NCI-H187 treated with DMSO at 0.1 percent for 48 hours (cell line): ENCODE results near the gene SAMD4A.
"Not testable (repeated sequence)": the region's sequence is repeated elsewhere in the genome, so short reads cannot be mapped to it uniquely, and the experiment has no call there.

Source experiments
- DNase-seq: peaks from one replicate; lab custom pipeline; 2025; lab: John Stamatoyannopoulos, UW

The SAMD4A gene

DNA sequence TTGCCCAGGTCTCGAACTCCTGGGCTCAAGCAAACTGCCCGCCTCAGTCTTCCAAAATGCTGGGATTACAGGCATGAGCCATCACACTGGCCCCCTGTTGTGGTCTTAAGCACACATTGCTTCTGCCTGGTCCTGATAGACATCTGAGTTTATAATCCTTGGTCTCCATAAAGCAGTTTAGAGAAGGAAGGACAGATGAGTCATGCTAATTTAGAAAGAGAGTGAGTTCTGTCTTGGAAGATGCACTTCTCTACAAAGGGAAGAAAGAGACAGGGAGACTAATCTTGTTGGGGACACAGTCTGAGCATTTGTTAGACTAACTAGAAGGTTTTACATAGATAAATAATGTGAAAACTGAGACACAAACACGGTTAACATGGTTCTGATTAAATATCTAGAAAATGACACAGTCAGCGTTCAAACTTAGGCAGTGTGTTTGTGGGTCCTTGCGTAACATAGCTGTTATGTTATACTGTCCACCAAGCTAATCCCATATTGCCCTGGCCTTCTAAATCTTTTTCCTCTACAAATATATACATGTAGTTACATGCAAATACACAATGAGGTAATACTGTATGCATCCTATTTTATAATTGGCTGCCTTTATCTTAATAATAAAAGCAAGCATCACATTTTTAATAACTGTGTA is 31.0 kb downstream of the SAMD4A start:
- DNase-seq = no peak

DNA sequence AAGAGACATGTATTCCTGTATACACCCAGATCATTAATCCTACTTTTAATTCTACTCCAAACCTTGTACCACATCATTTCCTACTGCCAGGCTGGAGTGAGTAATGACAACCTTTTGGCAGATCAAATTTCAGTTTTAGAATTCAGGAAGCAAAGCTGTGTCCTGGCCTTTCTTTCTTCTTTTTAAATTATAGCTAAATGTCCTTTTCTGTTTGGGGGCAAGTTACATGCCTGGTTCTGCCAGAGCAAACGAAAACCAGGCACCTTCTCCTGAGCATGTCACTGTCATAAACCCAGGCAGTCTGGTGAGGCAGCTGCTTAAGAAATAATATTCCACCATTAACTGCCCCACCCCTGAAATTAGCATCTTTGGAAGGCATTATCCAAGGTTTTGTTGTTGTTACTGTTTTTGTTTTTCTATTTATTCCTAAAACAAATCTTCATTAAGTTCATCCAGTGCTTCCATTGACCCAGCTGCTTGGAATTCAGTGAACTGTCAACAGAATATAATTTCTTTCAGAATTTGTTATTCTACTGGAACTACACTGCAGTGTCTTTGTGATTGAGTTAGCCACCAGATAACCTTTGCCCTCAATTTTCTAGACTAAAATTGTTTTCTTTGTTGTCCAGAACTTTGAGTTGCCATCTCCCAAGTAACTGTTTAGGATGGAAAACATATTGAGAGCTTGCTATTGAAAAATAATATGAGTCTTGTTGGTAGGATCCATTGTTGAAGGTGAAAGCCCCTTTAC is 33.2 kb downstream of the SAMD4A start:
- DNase-seq = no peak

DNA sequence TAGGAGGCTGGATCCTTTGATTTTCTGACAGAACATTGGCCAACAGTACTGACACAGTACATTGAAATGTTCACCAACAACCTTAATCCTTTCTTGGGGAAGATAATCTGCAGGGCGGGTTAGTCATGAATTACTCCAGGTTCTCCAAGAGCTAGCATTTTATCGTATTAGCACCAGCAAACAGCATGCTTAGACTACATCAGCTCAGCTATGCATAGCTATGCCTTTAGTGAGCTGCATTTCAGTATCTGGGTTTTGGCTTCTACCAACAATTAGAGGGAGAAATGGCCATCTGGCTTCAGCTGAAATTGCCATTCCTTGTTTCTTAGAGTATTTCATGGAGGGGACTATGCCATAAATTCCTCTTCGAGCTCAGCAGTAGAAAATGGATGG is 33.8 kb downstream of the SAMD4A start:
- DNase-seq = no peak

DNA sequence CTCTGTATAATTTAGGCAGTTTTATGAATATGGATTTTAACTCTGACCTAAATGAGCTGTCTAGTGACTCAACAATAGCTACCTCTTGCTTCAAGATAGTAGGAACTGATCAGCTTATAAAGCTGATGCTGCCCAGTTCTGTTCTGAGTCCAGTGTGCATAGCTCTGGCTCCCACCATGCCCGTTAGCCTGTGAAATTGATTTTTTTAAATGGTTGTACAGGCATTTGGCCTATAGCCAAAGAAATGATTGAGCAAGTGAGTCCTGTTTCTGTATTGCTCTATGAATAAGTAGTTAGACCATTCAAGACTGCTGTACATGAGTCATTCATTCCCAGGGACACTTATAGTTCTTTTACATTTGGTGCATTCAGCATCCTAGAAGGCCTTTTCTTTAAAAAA is 36.4 kb downstream of the SAMD4A start:
- DNase-seq = no peak

DNA sequence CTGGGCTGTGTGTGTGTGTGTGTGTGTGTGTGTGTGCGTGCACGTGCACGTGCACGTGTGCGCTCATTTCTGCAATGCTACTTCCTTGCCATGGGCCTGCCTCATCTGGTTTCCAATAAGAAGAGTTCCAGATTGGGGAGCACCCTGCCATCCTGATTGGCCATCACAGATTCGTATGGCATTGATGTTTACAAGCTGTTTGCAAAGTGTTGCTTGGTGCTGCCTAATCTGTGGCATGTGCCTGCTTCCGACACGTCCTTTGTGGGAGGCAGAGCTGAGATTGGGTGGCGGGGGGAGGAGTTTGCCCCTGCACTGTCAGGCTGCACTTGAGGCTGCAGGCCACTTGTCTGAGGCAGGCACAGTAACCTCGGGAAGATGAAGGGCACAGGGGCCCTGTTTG is 39.2 kb downstream of the SAMD4A start:
- DNase-seq = no peak

DNA sequence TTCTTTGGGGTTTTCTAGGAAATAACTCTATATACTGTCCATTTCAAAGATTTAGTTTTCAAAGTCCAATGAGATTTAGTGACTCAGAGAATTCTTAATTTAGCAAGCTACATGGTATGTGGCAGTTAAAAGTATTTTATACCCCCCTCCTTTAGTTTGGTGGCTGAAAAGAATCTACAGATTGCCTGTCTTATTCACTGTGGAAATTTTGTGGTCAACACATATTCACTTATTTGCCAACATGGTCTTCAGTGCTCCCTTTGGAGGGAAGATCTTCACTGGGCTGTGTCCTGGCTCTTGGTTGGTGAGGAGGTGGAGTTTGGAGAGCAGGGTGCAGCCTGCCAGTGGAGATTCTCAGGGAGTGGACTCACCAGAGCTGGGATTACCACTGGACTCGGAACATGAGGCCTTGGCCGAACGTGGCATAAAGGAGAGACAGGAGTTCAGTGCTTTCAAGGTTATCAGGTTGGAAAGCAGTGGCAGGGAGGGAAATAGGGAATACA is 39.8 kb downstream of the SAMD4A start:
- no peak for DNase-seq

DNA sequence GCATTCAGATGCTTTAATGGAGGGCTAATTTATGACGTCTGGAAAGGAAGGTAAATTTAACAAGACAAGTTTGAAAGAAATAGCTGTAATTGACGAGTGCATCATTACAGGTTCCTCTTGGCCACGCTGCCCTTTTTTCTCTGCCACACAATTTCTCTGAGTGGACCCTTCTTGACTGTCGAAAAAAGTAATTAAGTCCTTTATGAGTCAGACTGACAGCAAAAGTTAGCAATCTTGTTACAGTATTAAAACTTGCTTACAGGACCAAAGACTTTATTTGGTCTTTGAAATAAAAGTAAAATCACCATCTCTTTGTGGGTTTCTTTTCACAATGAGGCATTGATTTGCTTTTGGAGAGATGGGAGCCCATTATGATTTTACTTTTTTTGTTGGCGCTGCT is 42.6 kb downstream of the SAMD4A start:
- no peak for DNase-seq

DNA sequence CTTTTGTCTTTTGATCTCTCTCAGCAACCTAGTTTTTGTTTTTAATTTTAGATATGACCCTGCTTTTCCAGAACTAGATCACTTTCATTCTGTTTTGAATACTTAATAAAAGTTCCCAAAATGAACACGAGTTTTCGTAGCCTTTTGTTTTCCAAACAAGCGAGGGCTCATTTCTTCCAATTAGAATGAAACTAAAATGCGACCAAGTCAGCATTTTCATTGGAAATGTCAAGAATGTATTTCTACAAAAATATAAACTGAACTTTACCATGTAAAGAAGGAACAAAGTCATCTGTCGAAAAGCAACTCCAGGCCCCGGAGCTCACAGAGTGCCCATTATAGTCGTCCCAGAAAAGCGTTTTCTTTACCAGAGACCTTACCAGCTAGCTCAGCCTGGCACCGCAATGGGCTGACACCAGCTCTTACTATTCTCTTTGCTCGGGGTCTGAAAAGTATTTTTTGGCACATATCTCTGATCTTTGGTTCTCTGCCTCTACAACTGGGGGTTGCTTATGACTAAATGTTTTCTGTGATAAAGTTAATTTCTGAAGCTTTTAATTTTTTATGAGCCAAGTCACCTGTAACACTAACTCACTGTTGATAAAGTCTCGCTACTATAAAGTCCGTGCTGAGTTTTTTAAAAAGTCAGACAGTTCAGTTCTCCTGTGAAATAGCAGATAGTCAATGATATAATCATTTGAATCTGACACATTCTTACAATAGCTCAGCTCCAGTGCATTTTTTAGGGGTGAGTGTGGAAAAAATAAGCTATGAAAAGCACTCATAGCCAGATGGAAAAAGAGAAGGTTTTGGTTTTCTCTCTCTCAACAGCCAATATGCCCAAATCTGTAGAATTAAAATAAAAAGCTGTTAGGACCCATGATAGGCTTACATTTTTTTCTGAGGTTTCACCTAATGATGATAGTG is 43.4 kb downstream of the SAMD4A start:
- DNase-seq = no peak

DNA sequence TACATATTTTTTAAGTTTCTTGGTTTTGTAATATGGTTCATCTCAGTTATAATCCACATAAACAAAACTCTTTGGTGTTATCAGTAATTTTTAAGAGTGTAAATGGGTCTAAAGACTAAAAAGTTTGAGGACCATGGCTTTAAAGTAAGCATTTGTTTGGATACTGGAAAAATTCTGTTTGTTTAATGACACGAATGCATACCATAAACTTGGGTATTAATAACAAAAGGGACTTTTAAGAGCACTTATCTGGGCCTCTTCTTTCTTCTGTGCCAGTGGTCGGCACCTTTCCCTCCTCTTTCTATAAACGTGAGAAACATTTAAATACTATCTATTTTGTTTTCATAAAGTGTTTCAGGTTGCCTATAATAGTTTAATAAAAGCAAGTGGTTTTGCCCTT is 47.4 kb downstream of the SAMD4A start:
- no peak for DNase-seq

DNA sequence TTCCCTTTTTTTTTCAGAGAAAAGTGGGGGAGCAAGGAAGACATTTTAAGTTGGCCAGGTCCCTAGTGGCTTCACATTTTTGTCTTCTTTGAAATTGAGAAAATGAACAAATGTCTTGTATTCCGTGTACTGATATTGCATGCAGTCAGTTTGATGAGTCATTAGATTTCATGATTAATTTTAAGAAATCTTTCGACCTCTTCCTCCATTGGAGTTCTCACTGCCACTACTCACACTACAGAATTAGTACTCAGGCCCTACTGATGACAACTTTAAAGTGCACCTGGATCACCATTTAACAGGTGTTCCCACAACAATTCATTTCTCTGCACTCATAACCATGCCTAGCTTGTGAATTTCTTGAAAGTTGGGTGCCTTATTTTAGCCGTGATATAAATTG is 50.5 kb downstream of the SAMD4A start:
- no peak for DNase-seq

DNA sequence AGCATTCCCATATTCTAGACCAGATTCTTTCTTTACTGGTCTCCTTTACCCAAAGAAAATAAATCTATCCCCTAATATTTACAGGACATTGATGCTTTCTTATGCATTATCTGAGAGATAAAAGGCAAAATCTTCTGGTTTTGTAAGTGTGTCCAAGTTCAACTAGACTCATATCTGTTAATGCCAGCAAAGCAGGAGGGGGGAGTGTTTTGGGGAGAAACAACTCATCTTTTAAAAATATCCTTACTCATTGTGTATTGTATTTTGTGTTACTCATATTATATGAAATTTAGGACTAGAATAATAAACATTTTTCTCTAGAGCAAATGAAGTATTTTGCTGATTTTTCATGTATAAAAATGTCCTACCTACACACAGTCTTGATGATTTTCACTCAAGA is 54.8 kb downstream of the SAMD4A start:
- DNase-seq = no peak

DNA sequence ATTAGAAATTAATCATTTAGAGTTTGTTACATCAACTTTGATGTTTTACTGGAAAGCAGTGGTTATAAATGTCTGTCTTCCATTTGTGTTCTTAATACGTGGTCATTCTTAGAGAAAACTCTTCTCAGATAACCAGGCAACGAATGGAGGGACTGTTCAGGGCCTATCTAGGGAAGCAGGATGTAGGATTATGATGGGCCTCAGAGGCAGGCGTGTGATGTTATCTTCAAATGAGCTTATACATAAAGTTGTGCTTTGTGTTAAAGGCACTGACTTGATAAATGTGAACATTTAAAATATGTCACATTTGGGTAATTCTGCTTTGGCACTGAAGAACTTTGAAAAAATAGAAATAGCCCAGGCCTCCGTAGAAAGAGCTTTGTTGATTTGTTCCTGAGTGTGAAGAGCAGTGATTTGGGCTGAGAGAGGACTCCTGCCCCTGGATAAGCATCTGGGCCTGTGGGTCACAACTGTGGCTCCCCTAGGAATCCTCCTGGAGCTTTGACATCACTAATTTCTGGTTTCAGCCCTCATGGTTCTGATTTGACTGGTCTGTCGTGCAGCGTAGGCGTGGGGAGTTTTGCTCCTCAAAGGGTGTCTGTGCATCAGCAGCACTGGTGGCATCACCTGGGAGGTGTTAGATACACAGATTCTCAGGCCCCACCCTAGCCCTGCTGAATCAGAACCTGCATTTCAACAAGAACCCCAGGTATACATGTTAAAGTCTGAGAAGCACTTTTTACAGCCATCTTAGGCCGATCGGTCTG is 55.4 kb downstream of the SAMD4A start:
- no peak for DNase-seq

DNA sequence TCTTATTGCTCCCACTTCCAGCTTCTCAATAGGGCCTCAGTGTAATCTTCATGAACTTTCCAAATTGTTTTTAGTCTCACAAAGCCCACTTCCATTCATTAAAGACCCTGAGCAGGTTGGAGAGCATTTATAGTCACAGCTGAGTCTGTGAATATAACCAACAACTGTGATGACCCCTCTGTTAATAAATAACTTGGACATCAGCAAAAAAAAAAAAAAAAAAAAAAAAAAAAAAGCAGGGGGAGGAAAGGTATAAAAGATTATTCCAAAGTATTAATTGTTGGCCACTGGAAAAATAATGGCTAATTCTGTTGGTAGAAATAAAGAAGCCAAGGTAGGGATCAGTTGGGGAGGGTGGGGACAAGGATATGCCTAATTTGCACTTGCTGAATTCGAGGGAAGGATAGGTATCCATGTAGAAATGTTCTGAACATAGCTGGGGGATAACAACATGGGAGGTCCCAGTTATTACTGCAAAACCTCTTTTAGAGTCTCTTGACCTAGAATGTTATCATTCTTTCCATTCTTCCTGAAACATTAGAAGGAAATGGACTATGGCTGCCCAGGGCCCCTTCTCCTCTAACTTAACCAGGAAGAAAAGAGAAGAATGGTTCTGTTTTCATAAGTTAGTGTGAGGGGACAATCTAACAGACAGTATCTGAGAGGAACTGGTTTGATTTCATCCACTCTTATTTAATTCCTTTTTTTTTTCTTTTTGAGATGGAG is 56.5 kb downstream of the SAMD4A start:
- DNase-seq = no peak

DNA sequence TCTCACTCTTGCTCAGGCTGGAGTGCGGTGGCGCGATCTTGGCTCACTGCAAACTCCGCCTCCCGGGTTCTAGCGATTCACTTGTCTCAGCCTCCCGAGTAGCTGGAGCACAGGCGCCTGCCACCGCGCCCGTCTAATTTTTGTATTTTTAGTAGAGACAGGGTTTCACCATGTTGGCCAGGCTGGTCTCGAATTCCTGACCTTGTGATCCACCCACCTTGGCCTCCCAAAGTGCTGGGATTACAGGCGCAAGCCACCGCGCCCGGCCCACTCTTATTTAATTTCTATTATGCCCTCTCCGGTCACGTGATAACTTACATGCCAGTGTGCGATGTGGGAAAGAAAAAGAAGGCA is 57.1 kb downstream of the SAMD4A start:
- DNase-seq = not testable (repeated sequence)

DNA sequence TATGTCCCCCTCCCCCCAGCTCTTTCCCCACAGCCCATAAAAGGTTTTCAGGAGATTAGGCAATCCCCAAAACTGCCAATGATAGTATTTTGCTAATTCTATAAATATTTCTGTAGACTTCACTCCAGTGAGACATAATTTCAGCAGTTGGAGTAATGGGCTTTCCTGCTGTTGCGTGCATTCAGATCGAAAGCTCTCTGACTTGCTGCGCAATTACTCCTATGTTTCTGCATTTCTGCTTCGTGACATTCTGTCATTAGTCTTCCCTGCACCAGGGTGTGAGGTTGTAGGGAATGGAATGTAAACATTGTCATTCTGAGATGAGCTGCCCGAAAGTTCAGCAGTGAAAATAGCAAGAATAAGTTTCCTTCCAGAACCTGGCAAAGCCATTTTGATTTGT is 58.2 kb downstream of the SAMD4A start:
- no peak for DNase-seq

DNA sequence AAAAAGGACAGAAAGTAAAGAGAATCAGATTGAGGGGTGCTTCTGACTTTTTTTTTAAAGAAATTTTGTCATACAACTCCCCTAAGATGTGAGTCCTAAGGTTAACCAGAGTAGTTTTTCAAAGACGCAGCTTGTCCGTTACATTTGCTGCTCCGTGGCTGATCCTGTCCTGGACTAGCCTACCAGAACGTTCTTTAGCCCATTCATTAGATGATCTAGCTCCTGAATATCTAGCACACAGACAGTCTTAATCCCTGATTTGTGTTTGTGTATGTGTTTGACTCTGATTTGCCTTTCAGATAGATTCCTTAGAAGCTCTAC is 60.3 kb downstream of the SAMD4A start:
- DNase-seq = no peak

DNA sequence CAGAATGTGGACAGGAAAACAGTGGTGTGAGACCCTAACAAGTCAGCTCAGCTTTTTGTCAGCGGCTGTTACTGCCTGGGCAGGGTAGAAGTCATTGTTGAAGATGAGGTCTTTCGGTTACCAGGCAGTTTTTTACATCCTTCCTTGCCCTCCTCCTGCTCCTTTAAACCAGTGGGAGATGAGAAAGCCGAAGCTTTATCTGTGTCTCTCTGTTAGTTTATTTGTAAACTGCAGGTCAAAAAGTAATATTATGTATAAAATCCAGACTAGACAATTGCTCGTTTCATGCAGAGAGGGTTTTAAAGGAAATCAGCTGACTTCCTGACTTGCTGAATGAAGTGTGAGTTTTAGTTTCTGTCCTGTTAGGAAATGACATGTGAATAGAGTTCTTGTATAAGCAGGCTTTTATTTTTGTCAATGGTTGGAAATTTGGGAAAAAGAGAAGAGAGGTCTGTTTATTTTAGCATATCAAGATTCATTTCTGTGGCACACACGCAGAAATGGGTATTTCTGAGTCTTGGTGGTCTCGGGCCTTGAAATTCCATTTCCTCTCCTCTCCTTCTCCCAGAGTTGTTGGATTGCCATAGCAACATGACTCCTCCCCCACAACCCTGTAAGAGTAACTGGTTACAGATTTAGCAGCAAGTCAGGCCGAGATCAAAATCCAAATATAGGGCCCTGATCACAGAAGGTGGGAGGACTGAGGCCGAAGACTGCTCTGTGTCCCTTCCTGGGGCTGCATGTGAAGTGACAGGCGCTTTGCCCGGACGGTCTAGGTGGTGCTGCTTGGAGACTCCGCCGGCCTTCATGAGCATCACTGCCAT is 60.8 kb downstream of the SAMD4A start:
- DNase-seq = no peak

DNA sequence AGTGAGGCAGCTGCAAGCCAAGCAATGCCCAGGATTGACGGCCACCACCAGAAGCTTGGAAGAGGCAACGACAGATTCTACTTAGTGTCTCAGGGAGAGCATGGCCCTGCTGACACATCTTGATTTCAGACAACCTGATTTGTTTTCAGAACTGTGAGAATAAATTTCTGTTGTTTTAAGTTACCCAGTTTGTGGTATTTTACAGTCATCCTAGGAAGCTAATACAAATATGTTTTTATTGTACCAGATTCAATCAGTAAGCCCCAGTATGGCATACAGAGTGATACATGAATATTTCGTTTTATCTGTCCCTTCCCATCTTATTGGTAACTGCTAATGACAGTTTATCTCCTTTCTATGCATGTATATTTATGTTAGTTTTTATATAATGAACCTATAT is 62.3 kb downstream of the SAMD4A start:
- no peak for DNase-seq

DNA sequence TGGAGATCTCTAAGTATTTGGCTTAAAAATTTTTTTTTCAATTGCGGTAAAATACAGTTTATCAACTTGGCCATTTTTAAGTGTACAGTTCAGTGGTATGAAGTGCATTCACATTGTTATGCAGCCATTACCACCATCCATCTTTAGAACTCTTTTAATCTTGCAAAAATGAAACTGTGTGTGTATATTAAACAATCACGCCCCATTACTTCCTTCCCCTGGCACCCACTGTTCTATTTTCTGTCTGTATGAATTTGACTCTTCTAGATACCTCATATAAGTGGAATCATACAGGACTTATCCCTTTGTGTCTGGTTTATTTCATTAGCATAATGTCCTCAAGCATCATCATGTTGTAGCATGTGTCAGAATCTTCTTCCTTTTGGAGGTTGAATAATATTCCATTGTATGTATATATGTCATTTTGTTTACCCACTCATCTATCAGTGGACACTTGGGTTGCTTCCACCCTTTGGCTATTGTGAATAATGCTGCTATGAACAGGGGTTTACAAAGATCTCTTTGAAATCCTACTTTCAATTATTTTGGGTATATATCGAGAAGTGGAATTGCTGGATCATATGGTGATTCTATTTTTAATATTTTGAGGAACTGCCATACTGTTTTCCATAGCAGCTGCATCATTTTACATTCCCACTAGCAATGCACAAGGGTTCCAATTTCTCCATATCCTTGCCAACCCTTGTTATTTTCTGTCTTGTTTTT is 62.9 kb downstream of the SAMD4A start:
- DNase-seq = no peak

DNA sequence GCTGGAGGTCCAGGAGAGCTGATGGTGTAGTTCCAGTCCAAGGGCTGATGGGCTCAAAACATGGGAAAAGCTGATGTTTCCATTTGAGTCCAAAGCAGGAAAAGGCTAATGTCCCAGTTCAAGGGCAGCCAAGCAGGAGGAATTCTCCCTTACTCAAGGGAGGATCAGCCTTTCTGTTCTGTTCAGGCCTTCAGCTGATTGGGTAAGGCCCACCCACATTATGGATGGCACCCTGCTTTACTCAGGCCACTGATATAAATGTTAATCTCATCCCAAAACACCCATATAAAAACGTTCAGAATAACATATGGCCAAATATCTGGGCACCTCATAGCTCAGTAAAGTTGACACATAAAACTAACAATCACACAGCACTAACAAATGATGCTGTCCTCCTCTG is 64.1 kb downstream of the SAMD4A start:
- DNase-seq = no peak
